Measurements from ENCODE around the gene ERCC6.

The ERCC6 gene

DNA sequence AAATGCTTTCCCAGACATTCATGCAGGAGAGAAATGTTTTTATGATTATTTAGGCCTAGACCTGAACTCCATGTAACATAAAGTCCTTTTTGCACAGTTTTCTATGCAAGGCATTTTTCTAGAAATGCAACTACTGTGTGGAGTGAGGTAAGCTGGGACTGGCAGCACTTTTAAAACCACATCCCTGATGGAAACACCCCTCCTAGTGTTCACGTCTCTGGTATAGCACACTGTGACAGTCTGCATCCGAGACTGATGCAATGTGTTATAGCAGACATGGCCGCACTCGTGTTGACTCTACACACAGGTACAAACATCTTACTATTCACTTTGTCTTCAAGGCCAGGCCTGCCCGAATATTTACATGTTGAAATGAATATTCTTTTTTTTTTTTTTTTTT is 19.3 kb upstream of the ERCC6 start:
- Histone ChIP-seq H2AFZ (ENCODE audit: low read depth, low read length) (no peak overlapping the region), H4K91ac (ENCODE audit: low read length) (no peak overlapping the region), H3K79me1 (replicated peaks; ENCODE audit: low read length, poor library complexity, severe bottlenecking) (no peaks in the 10 kb centered on the region), H3K27me3 (ENCODE audit: control insufficient read depth in 1 of 2, insufficient read depth in 1 of 2, low read length in 2 of 2) (peaks cover 0 to 12% of the 10 kb centered on the region in 2 experiments), H3K4me1 (ENCODE audit: control insufficient read depth, insufficient read depth, low read depth, low read length) (no peaks in the 10 kb centered on the region), H3K4me2 (ENCODE audit: low read length, poor library complexity, severe bottlenecking) (no peak overlapping the region), H2BK15ac (ENCODE audit: low read depth, poor library complexity, severe bottlenecking) (no peak overlapping the region), H3K9ac (ENCODE audit: low read length) (no peak overlapping the region), H4K8ac (ENCODE audit: low read length) (no peak overlapping the region), H2BK12ac (ENCODE audit: low read length in 2 of 2) (no peak overlapping the region), H2AK5ac (ENCODE audit: low read length, severe bottlenecking) (no peak overlapping the region), H3K36me3 (ENCODE audit: control insufficient read depth in 1 of 2, insufficient read depth in 2 of 2, low read depth in 1 of 2, low read length in 2 of 2) (no peaks in the 10 kb centered on the region), H3K27ac (ENCODE audit: low read length, poor library complexity, severe bottlenecking) (no peak overlapping the region), H2BK5ac (ENCODE audit: low read depth, low read length, poor library complexity, severe bottlenecking) (no peak overlapping the region), H3K4me3 (ENCODE audit: insufficient read depth in 1 of 2, low read depth in 1 of 2, low read length in 2 of 2) (no peak overlapping the region), H2BK120ac (ENCODE audit: low read depth, low read length) (no peak overlapping the region), H3K18ac (ENCODE audit: low read depth in 1 of 2, low read length in 2 of 2) (no peak overlapping the region), H3K23ac (ENCODE audit: low read length in 2 of 2) (no peak overlapping the region), H3K4ac (ENCODE audit: low read depth in 1 of 2, low read length in 2 of 2) (no peak overlapping the region), H3K9me3 (ENCODE audit: control insufficient read depth, low read length) (no peaks in the 10 kb centered on the region), H3K14ac (ENCODE audit: low read length in 2 of 2) (no peak overlapping the region)
- WGBS = 95% methylated on average over 4 of the region's 5 CpGs
- no peak for DNase-seq

DNA sequence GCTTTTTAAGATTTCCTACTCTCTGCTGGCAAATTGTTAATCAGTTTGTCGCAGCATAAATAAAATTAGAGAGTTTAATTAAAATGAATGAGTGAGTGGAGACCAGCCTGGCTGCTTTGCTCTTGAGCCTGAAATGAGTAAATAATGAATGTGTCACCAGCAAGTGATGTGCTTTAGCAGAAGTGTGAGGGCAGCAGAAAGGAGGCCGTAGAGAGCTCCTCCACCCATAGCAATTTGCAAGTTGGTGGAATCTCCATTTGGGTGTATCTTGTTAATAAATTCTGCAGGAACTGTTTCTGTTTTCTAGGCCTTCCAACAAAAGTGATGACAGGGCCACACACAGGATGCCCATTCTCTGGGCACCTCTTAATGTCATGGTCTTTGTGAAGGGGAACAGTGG is 18.8 kb upstream of the ERCC6 start:
- DNase-seq = no peak
- no peak overlapping the region for H4K91ac ChIP-seq (ENCODE audit: low read length)
- H3K9me3 ChIP-seq (ENCODE audit: control insufficient read depth, low read length) = no peaks in the 10 kb centered on the region
- H2BK15ac ChIP-seq (ENCODE audit: low read depth, poor library complexity, severe bottlenecking) = no peak overlapping the region
- no peaks in the 10 kb centered on the region for H3K4me1 ChIP-seq (ENCODE audit: control insufficient read depth, insufficient read depth, low read depth, low read length)
- H3K4me2 ChIP-seq (ENCODE audit: low read length, poor library complexity, severe bottlenecking) = no peak overlapping the region
- H3K36me3 ChIP-seq (ENCODE audit: control insufficient read depth in 1 of 2, insufficient read depth in 2 of 2, low read depth in 1 of 2, low read length in 2 of 2) = no peaks in the 10 kb centered on the region
- no peak overlapping the region for H2BK120ac ChIP-seq (ENCODE audit: low read depth, low read length)
- H3K9ac ChIP-seq (ENCODE audit: low read length) = no peak overlapping the region
- no peak overlapping the region for H3K4me3 ChIP-seq (ENCODE audit: insufficient read depth in 1 of 2, low read depth in 1 of 2, low read length in 2 of 2)
- no peak overlapping the region for H2AK5ac ChIP-seq (ENCODE audit: low read length, severe bottlenecking)
- H3K27me3 ChIP-seq (ENCODE audit: control insufficient read depth in 1 of 2, insufficient read depth in 1 of 2, low read length in 2 of 2) = peaks cover 0 to 12% of the 10 kb centered on the region in 2 experiments
- no peak overlapping the region for H3K18ac ChIP-seq (ENCODE audit: low read depth in 1 of 2, low read length in 2 of 2)
- H2BK5ac ChIP-seq (ENCODE audit: low read depth, low read length, poor library complexity, severe bottlenecking) = no peak overlapping the region
- no peak overlapping the region for H2AFZ ChIP-seq (ENCODE audit: low read depth, low read length)
- WGBS = 78% methylated on average over 2 of the region's 2 CpGs
- H2BK12ac ChIP-seq (ENCODE audit: low read length in 2 of 2) = no peak overlapping the region
- H3K79me1 ChIP-seq (replicated peaks; ENCODE audit: low read length, poor library complexity, severe bottlenecking) = no peaks in the 10 kb centered on the region
- no peak overlapping the region for H4K8ac ChIP-seq (ENCODE audit: low read length)
- no peak overlapping the region for H3K27ac ChIP-seq (ENCODE audit: low read length, poor library complexity, severe bottlenecking)
- no peak overlapping the region for H3K14ac ChIP-seq (ENCODE audit: low read length in 2 of 2)
- no peak overlapping the region for H3K23ac ChIP-seq (ENCODE audit: low read length in 2 of 2)
- H3K4ac ChIP-seq (ENCODE audit: low read depth in 1 of 2, low read length in 2 of 2) = no peak overlapping the region

DNA sequence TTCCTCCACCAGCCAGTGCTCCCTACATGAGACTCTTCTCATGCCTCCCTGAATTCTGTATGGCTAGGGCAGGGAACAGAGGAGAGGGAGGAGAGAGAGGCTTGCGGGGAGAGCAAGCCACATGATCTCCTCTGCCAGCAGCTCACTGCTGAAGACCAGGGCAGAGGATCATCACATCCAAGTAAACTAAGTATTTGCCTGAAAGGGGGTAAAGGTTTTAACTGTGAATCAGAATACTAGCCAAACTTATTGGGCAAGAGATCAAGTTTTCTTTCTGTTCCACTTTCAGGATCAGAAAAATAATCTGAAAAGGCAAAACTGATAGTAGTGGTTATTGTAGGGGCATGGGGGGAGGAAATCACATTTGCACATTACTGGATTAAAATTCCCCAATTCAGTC is 17.8 kb upstream of the ERCC6 start:
- H3K9ac ChIP-seq (ENCODE audit: low read length) = no peak overlapping the region
- WGBS = 100% methylated on average over 1 of the region's 1 CpG

DNA sequence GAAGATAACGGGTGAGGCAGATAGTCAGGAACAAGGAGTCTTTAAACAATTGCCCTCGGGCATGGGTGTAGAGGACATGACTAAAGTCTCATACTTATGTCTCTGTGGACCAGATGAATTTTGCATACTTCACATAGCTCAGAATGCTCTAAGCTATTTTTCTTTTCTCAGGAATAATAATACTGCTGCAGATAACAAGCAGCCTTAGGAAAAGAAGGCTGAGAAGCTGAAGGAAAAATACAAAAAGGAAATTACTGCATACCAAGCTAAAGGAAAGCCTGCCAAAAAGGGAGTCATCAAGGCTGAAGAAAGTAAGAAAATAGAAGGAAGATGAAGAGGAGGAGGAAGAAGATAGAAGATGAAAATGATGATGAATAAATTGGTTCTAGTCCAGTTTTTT is 13.4 kb upstream of the ERCC6 start:
- Histone ChIP-seq H2BK5ac (ENCODE audit: low read depth, low read length, poor library complexity, severe bottlenecking) (no peak overlapping the region), H2AK5ac (ENCODE audit: low read length, severe bottlenecking) (no peak overlapping the region)

More for the DNA sequence above, 17.8 kb upstream of the ERCC6 start:
- Histone ChIP-seq H2AFZ (ENCODE audit: low read depth, low read length) (no peak overlapping the region), H2AK5ac (ENCODE audit: low read length, severe bottlenecking) (no peak overlapping the region), H3K4me3 (ENCODE audit: insufficient read depth in 1 of 2, low read depth in 1 of 2, low read length in 2 of 2) (no peak overlapping the region), H3K4ac (ENCODE audit: low read depth in 1 of 2, low read length in 2 of 2) (no peak overlapping the region), H4K8ac (ENCODE audit: low read length) (no peak overlapping the region), H2BK5ac (ENCODE audit: low read depth, low read length, poor library complexity, severe bottlenecking) (no peak overlapping the region), H3K18ac (ENCODE audit: low read depth in 1 of 2, low read length in 2 of 2) (no peak overlapping the region), H3K23ac (ENCODE audit: low read length in 2 of 2) (no peak overlapping the region), H3K9me3 (ENCODE audit: control insufficient read depth, low read length) (no peaks in the 10 kb centered on the region), H3K4me2 (ENCODE audit: low read length, poor library complexity, severe bottlenecking) (no peak overlapping the region), H2BK15ac (ENCODE audit: low read depth, poor library complexity, severe bottlenecking) (no peak overlapping the region), H3K14ac (ENCODE audit: low read length in 2 of 2) (no peak overlapping the region), H3K36me3 (ENCODE audit: control insufficient read depth in 1 of 2, insufficient read depth in 2 of 2, low read depth in 1 of 2, low read length in 2 of 2) (no peaks in the 10 kb centered on the region), H4K91ac (ENCODE audit: low read length) (no peak overlapping the region), H3K27ac (ENCODE audit: low read length, poor library complexity, severe bottlenecking) (no peak overlapping the region), H2BK120ac (ENCODE audit: low read depth, low read length) (no peak overlapping the region), H2BK12ac (ENCODE audit: low read length in 2 of 2) (no peak overlapping the region), H3K4me1 (ENCODE audit: control insufficient read depth, insufficient read depth, low read depth, low read length) (no peaks in the 10 kb centered on the region), H3K79me1 (replicated peaks; ENCODE audit: low read length, poor library complexity, severe bottlenecking) (no peaks in the 10 kb centered on the region), H3K27me3 (ENCODE audit: control insufficient read depth in 1 of 2, insufficient read depth in 1 of 2, low read length in 2 of 2) (peaks cover 0 to 12% of the 10 kb centered on the region in 2 experiments)
- no peak for DNase-seq

More for the DNA sequence above, 13.4 kb upstream of the ERCC6 start:
- no peak overlapping the region for H2BK15ac ChIP-seq (ENCODE audit: low read depth, poor library complexity, severe bottlenecking)
- no peaks in the 10 kb centered on the region for H3K27me3 ChIP-seq (ENCODE audit: control insufficient read depth in 1 of 2, insufficient read depth in 1 of 2, low read length in 2 of 2)
- no peak overlapping the region for H3K4ac ChIP-seq (ENCODE audit: low read depth in 1 of 2, low read length in 2 of 2)
- no peak overlapping the region for H3K4me3 ChIP-seq (ENCODE audit: insufficient read depth in 1 of 2, low read depth in 1 of 2, low read length in 2 of 2)
- H2AFZ ChIP-seq (ENCODE audit: low read depth, low read length) = no peak overlapping the region
- H4K8ac ChIP-seq (ENCODE audit: low read length) = no peak overlapping the region
- 50% methylated on average over 1 of the region's 2 CpGs for WGBS
- no peak overlapping the region for H2BK120ac ChIP-seq (ENCODE audit: low read depth, low read length)
- no peak overlapping the region for H3K14ac ChIP-seq (ENCODE audit: low read length in 2 of 2)
- H3K23ac ChIP-seq (ENCODE audit: low read length in 2 of 2) = no peak overlapping the region
- no peaks in the 10 kb centered on the region for H3K4me1 ChIP-seq (ENCODE audit: control insufficient read depth, insufficient read depth, low read depth, low read length)
- peak overlapping the region; percentile 14 for H3K9ac ChIP-seq (ENCODE audit: low read length)
- DNase-seq = peak; percentile 19
- H3K27ac ChIP-seq (ENCODE audit: low read length, poor library complexity, severe bottlenecking) = no peak overlapping the region
- H4K91ac ChIP-seq (ENCODE audit: low read length) = no peak overlapping the region
- no peak overlapping the region for H3K18ac ChIP-seq (ENCODE audit: low read depth in 1 of 2, low read length in 2 of 2)
- no peaks in the 10 kb centered on the region for H3K9me3 ChIP-seq (ENCODE audit: control insufficient read depth, low read length)
- no peak overlapping the region for H2BK12ac ChIP-seq (ENCODE audit: low read length in 2 of 2)
- H3K4me2 ChIP-seq (ENCODE audit: low read length, poor library complexity, severe bottlenecking) = peak overlapping the region; percentile 13
- no peaks in the 10 kb centered on the region for H3K36me3 ChIP-seq (ENCODE audit: control insufficient read depth in 1 of 2, insufficient read depth in 2 of 2, low read depth in 1 of 2, low read length in 2 of 2)
- no peaks in the 10 kb centered on the region for H3K79me1 ChIP-seq (replicated peaks; ENCODE audit: low read length, poor library complexity, severe bottlenecking)
